Lower leg skin (tissue), 4 donors: ENCODE measurements around the gene KMT5B. TPM values are rescaled to one million over a fixed set of nuclear protein-coding genes. Genes with fewer than 3 reads are reported as not detected.
"Not testable (repeated sequence)": the region's sequence is repeated elsewhere in the genome, so short reads cannot be mapped to it uniquely, and the experiment has no call there.

ENCODE experiments used
- DNase-seq, 2 donors: peaks; one replicate each; pipeline ENCODE4 v3.0.0-alpha.2; 2019; ENCODE audit warnings: low spot score in 2 of 2
- H3K4me3 ChIP-seq: fragments of 200-600 bp; sonication (generic); 2 replicates; pipeline ENCODE4 v1.5.1; 2017; ENCODE audit warnings: mild to moderate bottlenecking, low read depth; ENCODE audit not compliant: poor library complexity, severe bottlenecking
- CTCF ChIP-seq, 3 donors: fragments of 450-650 bp; IDR thresholded peaks; one replicate each; pipeline ENCODE4 v1.5.1; 2016; ENCODE audit warnings: antibody characterized with exemption in 3 of 3, mild to moderate bottlenecking in 3 of 3, moderate library complexity in 2 of 3
- POLR2A ChIP-seq, 2 donors: fragments of 450-650 bp; IDR thresholded peaks; one replicate each; pipeline ENCODE4 v1.6.1; 2016 to 2017; ENCODE audit warnings: antibody characterized with exemption in 2 of 2, mild to moderate bottlenecking in 1 of 2, moderate library complexity in 1 of 2
- WGBS, 2 donors: methylation state at CpG; one replicate each; pipeline ENCODE4 v1.1.5; 2018; 5-methylcytosine and 5-hydroxymethylcytosine counted together
- intact Hi-C: fragments of 100-400 bp; cut with DNase I; formaldehyde crosslinking; loops from one replicate; pipeline ENCODE4 v1.15.0; 2023; ENCODE audit warnings: low total_unique reads
- total RNA-seq, 4 donors: library from RNA; depleted of rRNA; stranded (reverse); fragments of >200 nt; gene quantifications; one replicate each; pipeline ENCODE4 v1.1.0, GENCODE V29; 2016

Gene KMT5B
- total RNA-seq, 4 donors from 2014 or later: 26.3 to 34.9 (median 34.0) TPM

GRCh38 chr11:68254421-68254820 is 41.3 kb upstream of the KMT5B start:
- TF ChIP-seq POLR2A (IDR thresholded peaks at IDR 0.05) (no peak), CTCF (IDR thresholded peaks at IDR 0.05) (no peak)

GRCh38 chr11:68251765-68252164 is 38.7 kb upstream of the KMT5B start:
- 87 to 88% methylated on average over 3 of the region's 3 CpGs for WGBS, 2 donors
- no peak overlapping the region for H3K4me3 ChIP-seq
- intact Hi-C loops: no loop called here
- TF ChIP-seq POLR2A (IDR thresholded peaks at IDR 0.05) (no peak), CTCF (IDR thresholded peaks at IDR 0.05) (no peak)
- no peak for DNase-seq

More at GRCh38 chr11:68254421-68254820, 41.3 kb upstream of the KMT5B start:
- H3K4me3 ChIP-seq: no peak overlapping the region
- intact Hi-C loops: no loop called here
- 97% methylated on average over 14 of the region's 14 CpGs for WGBS, 2 donors
- DNase-seq: peak in 1 of 2 donors; percentile 69

- intact Hi-C loops, H3K4me3 ChIP-seq: not testable (repeated sequence)
- 88 to 92% methylated on average over 5 of the region's 5 CpGs for WGBS, 2 donors
- DNase-seq: peak in 1 of 2 donors; percentile 17
Observed at GRCh38 chr11:68244912-68245311, 31.8 kb upstream of the KMT5B start.

- H3K4me3 ChIP-seq, intact Hi-C loops: not testable (repeated sequence)
- 94 to 100% methylated on average over 1 of the region's 1 CpG for WGBS, 2 donors
- peak in 1 of 2 donors; percentile 5 for DNase-seq
Observed at GRCh38 chr11:68243847-68244246, 30.8 kb upstream of the KMT5B start.

GRCh38 chr11:68242616-68243015 is 29.5 kb upstream of the KMT5B start:
- DNase-seq: no peak
- intact Hi-C loops: no loop called here
- 93% methylated on average over 2 of the region's 2 CpGs for WGBS, 2 donors
- H3K4me3 ChIP-seq: no peak overlapping the region
- TF ChIP-seq CTCF (IDR thresholded peaks at IDR 0.05): no peak
- no peak for TF ChIP-seq POLR2A (IDR thresholded peaks at IDR 0.05)

- intact Hi-C loops: no loop called here
- peak in 1 of 2 donors; percentile 83 for DNase-seq
- no peak overlapping the region for H3K4me3 ChIP-seq
- TF ChIP-seq POLR2A (IDR thresholded peaks at IDR 0.05) (no peak), CTCF (IDR thresholded peaks at IDR 0.05) (no peak)
- 85 to 92% methylated on average over 7 of the region's 7 CpGs for WGBS, 2 donors
Observed at GRCh38 chr11:68231621-68232020, 18.5 kb upstream of the KMT5B start.

- no peak overlapping the region for H3K4me3 ChIP-seq
- intact Hi-C loops: no loop called here
- no peak for TF ChIP-seq POLR2A (IDR thresholded peaks at IDR 0.05)
- TF ChIP-seq CTCF (IDR thresholded peaks at IDR 0.05): no peak
- 76 to 79% methylated on average over 1 of the region's 1 CpG for WGBS, 2 donors
- no peak for DNase-seq
Observed at GRCh38 chr11:68229601-68230000, 16.5 kb upstream of the KMT5B start.
